Measurements from ENCODE around the gene CD5L.

The CD5L gene

GRCh38 chr1:157841708-157842107 is at the start of gene CD5L:
CD5L (minus strand) TSS chr1:157841808; CDS start chr1:157841701, 107 bp downstream.
- ATAC-seq (ENCODE audit: low read depth) (no peak), DNase-seq (ENCODE audit: low spot score in 2 of 2) (no peak)
- peak within 1 kb of the TSS; percentile 77 for H3K27ac Mint-ChIP-seq
- H3K36me3 Mint-ChIP-seq, result no peaks in the 10 kb centered on the region
- no peaks in the 10 kb centered on the region for H3K9me3 Mint-ChIP-seq
- no peak within 1 kb of the TSS for H3K4me3 Mint-ChIP-seq
- peaks cover 33% of the 10 kb centered on the region for H3K4me1 Mint-ChIP-seq
- H3K27me3 Mint-ChIP-seq, result no peaks in the 10 kb centered on the region

DNA sequence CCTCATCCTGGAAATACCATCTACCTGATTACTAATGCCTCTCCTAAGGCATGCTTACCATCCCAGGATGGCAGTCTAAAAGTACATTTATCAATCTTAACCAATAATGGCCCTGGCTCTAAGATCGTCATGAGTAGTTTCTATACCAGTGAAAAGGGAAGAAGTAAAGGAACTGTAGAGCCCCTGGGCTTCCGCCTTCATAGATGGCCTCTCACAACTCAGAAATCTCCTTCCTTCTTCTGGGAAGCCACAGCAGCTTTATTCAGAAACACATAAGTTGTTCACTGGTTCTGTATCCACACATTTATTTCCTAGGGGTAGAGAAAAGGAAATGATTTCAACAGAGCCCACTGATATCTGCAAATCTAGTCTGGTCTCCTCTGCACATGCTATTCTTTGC is 41.0 kb upstream of the CD5L start:
- no peak overlapping the region for H3K27ac Mint-ChIP-seq
- peak; percentile 88 for ATAC-seq (ENCODE audit: low read depth)
- H3K36me3 Mint-ChIP-seq, result no peaks in the 10 kb centered on the region
- DNase-seq (ENCODE audit: low spot score in 2 of 2), result no peak
- H3K4me3 Mint-ChIP-seq, result no peak overlapping the region
- peaks cover 1% of the 10 kb centered on the region for H3K27me3 Mint-ChIP-seq
- H3K9me3 Mint-ChIP-seq, result no peaks in the 10 kb centered on the region
- peaks cover 19% of the 10 kb centered on the region for H3K4me1 Mint-ChIP-seq

DNA sequence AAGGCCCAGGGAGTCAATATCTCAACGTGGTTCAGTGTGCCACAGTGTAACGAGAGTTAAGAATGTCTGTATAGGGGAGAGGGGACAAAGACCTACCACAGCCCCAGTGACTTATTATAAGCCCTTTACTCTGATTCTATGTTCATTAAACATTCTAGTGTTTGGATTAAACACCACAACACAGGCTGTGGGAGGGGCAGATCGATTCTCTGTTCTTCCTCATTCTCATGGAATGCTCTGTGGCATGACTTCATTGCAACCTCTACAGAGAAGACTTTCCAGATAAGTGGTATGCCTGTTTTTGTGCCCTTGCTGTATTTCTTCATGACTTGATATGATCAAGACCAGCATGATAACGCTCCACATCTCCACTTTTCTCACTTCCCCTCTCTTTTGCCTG is 39.0 kb upstream of the CD5L start:
- Mint-ChIP-seq H3K27me3 (peaks cover 1% of the 10 kb centered on the region), H3K4me3 (no peak overlapping the region), H3K9me3 (no peaks in the 10 kb centered on the region), H3K4me1 (peaks cover 19% of the 10 kb centered on the region), H3K36me3 (no peaks in the 10 kb centered on the region), H3K27ac (no peak overlapping the region)
- peak; percentile 12 for ATAC-seq (ENCODE audit: low read depth)
- no peak for DNase-seq (ENCODE audit: low spot score in 2 of 2)

- Mint-ChIP-seq H3K4me3 (no peak overlapping the region), H3K9me3 (no peaks in the 10 kb centered on the region), H3K27me3 (no peaks in the 10 kb centered on the region), H3K27ac (peak overlapping the region; percentile 11), H3K36me3 (no peaks in the 10 kb centered on the region), H3K4me1 (peaks cover 19% of the 10 kb centered on the region)
- DNase-seq (ENCODE audit: low spot score in 2 of 2), result no peak
- peak; percentile 49 for ATAC-seq (ENCODE audit: low read depth)
Measured at GRCh38 chr1:157878059-157878458, 36.5 kb upstream of the CD5L start.

DNA sequence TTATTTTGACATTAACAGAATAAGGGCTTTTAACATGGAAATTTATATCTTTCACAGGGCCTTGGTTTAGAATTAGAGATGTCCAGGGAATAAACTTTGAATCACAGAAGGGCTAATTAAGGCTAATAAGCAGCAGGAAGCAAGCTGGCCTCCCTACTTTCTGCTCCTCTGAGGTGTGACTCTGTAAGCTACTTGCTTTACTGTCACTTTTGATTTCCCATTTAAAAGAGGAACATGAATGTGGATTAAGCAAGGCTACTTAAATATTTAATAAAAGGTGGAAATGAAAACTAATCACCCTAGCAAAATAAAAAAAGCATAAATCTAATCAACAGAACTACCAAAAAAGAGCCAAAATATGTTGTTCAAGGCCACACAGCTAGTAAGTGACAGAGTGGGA is 28.9 kb upstream of the CD5L start:
- DNase-seq (ENCODE audit: low spot score in 2 of 2) (no peak), ATAC-seq (ENCODE audit: low read depth) (peak; percentile 43)
- Mint-ChIP-seq H3K9me3 (no peaks in the 10 kb centered on the region), H3K36me3 (no peaks in the 10 kb centered on the region), H3K27me3 (no peaks in the 10 kb centered on the region), H3K4me3 (no peak overlapping the region), H3K27ac (no peak overlapping the region), H3K4me1 (peaks cover 13% of the 10 kb centered on the region)

- no peak overlapping the region for H3K4me3 Mint-ChIP-seq
- no peak for ATAC-seq (ENCODE audit: low read depth)
- DNase-seq (ENCODE audit: low spot score in 2 of 2), result no peak
- H3K36me3 Mint-ChIP-seq, result no peaks in the 10 kb centered on the region
- H3K27ac Mint-ChIP-seq, result no peak overlapping the region
- H3K27me3 Mint-ChIP-seq, result no peaks in the 10 kb centered on the region
- H3K9me3 Mint-ChIP-seq, result no peaks in the 10 kb centered on the region
- peaks cover 15% of the 10 kb centered on the region for H3K4me1 Mint-ChIP-seq
Measured at GRCh38 chr1:157868654-157869053, 27.0 kb upstream of the CD5L start.

DNA sequence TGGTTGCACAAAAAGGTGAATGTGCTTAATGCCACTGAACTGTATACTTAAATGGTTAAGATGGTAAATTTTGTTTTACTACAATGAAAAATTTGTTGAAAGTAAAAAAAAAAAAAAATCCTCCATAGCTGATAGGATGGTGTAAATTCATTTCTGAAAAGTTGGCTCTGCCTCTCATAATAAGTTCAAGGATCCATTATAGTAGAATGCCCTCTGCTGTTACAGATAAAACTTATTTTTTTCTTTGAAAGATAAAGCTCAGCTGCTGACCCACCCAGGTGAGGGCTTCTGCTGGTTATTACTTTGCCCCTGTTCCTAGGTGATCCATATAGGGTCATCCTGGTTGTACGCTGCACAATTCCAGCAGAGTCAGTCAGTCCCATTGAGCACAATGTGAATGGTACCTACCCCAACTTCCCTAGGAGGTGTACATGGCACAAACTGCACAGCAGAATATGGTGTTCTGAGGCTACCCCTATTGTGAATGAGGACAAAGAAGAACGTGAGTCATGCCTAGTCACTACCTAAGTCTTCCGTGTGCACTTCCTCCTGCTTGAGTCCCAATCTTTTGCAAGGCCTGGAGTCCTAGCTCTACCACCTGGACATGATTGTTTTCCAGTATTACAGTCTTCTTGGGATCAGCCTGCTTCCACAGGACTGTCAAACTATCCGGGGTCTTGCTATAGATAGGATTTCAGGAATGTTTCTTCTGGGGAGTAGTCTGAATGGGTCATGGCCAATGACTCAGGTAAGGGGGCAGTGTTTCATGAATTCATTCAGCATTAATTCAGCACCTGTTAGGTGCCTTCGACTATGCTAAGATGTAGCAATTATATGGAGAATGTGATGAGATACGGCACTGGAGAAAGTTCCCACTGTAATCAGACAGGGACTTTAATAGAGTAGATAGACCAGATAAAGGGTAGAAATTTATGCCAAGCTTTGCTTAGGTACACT is 20.8 kb upstream of the CD5L start:
- DNase-seq (ENCODE audit: low spot score in 2 of 2) (no peak), ATAC-seq (ENCODE audit: low read depth) (no peak)
- no peaks in the 10 kb centered on the region for H3K36me3 Mint-ChIP-seq
- no peaks in the 10 kb centered on the region for H3K27me3 Mint-ChIP-seq
- H3K27ac Mint-ChIP-seq, result no peak overlapping the region
- peaks cover 11% of the 10 kb centered on the region for H3K4me1 Mint-ChIP-seq
- no peaks in the 10 kb centered on the region for H3K9me3 Mint-ChIP-seq
- H3K4me3 Mint-ChIP-seq, result no peak overlapping the region

DNA sequence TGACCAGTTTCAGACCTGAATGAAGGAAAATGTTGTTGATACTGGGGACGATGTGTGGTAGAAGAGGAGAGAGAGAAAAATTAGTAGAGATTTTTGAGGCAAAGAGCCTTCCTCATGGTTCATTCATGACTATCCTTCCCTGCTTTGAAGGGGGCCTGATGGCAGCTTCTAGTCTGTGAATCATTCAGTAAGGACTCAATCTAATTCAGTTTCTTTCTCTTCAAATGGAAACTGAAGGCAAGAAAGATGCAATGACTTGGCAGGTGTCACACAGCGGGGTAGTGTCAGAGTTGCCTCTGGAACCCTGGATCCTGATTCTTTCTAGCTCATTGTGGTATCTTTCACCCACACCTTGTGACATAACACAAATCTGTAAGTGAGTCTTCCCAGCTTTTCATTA is 14.9 kb upstream of the CD5L start:
- ATAC-seq (ENCODE audit: low read depth) (peak; percentile 41), DNase-seq (ENCODE audit: low spot score in 2 of 2) (no peak)
- Mint-ChIP-seq H3K4me1 (peaks cover 20% of the 10 kb centered on the region), H3K36me3 (peaks cover 9% of the 10 kb centered on the region), H3K4me3 (no peak overlapping the region), H3K9me3 (no peaks in the 10 kb centered on the region), H3K27me3 (no peaks in the 10 kb centered on the region), H3K27ac (peak overlapping the region; percentile 3)

- Mint-ChIP-seq H3K4me1 (peaks cover 39% of the 10 kb centered on the region), H3K27ac (no peak overlapping the region), H3K36me3 (peaks cover 9% of the 10 kb centered on the region), H3K27me3 (no peaks in the 10 kb centered on the region), H3K9me3 (no peaks in the 10 kb centered on the region), H3K4me3 (no peak overlapping the region)
- ATAC-seq (ENCODE audit: low read depth) (no peak), DNase-seq (ENCODE audit: low spot score in 2 of 2) (no peak)
Measured at GRCh38 chr1:157852476-157852875, 10.9 kb upstream of the CD5L start.

GRCh38 chr1:157849229-157849875 is 7.7 kb upstream of the CD5L start:
- ATAC-seq (ENCODE audit: low read depth), result peak; percentile 95
- no peaks in the 10 kb centered on the region for H3K9me3 Mint-ChIP-seq
- peak overlapping the region; percentile 92 for H3K27ac Mint-ChIP-seq

DNA sequence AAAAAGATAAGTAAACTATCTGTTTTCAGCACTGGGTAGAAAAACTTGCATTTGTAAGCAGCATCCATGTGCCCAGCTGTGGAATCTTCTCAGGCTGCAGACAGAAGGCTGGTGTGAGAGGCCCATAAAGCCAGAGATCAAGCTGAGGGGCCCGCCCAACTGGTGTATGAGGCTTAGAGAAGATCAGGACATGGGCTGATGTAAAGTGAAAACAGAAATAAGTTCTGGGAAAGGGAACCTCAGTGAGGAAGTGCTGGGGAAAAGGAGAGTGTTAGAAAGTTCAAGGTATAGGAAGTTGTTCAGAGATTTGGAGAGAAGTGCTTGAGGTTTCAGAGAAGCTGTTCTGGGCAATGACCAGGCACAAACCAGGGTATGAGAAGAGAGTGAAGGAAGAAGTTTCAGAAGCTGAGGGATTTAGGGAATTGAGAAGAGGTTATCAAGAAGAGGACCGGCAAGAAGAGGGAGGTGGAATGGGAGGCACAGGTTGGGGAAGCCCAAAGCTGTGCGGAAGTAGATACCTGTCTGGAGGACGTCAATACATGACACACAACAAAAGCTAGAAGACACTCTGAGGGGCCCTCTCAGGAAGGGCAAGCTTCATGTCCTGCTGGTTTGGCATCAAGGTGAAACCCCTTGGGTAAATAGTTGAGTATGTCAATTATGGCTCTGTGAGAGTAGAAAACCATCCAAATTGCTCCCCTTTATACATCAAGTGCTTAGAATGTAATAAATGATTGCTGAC is 2.7 kb upstream of the CD5L start:
- ATAC-seq (ENCODE audit: low read depth), result peak; percentile 72
- Mint-ChIP-seq H3K9me3 (no peaks in the 10 kb centered on the region), H3K4me3 (peak overlapping the region; percentile 37), H3K4me1 (peaks cover 33% of the 10 kb centered on the region), H3K27ac (peak overlapping the region; percentile 77), H3K36me3 (no peaks in the 10 kb centered on the region), H3K27me3 (no peaks in the 10 kb centered on the region)
- no peak for DNase-seq (ENCODE audit: low spot score in 2 of 2)

More at GRCh38 chr1:157849229-157849875, 7.7 kb upstream of the CD5L start:
- DNase-seq (ENCODE audit: low spot score in 2 of 2), result peak; percentile 22 to 41
- H3K27me3 Mint-ChIP-seq, result no peaks in the 10 kb centered on the region
- H3K36me3 Mint-ChIP-seq, result peaks cover 9% of the 10 kb centered on the region
- H3K4me1 Mint-ChIP-seq, result peaks cover 34% of the 10 kb centered on the region
- H3K4me3 Mint-ChIP-seq, result peak overlapping the region; percentile 87

DNA sequence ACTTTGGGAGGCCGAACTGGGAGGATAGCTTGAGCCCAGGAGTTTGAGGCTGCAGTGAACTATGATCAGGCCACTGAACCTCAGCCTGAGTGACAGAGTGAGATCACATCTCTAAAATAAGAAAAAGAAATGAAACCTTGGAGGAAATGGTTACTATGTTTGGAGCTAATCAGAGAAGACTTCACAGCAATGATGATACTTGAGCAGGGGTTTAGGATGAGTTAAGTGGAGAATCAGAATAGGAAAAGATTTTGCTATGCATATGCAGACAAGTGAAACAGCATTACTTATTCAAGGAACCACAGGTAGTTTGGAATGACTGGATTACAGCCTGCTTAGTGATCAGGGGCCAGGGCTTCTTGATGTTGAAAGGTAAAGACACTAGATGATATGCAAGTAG is 1.3 kb upstream of the CD5L start:
- H3K4me3 Mint-ChIP-seq, result peak overlapping the region; percentile 1
- ATAC-seq (ENCODE audit: low read depth), result peak; percentile 41

GRCh38 chr1:157838966-157839365 is 2.6 kb downstream of the CD5L start:
- Mint-ChIP-seq H3K9me3 (no peaks in the 10 kb centered on the region), H3K27me3 (no peaks in the 10 kb centered on the region), H3K4me1 (peaks cover 29% of the 10 kb centered on the region), H3K27ac (no peak overlapping the region), H3K36me3 (no peaks in the 10 kb centered on the region), H3K4me3 (no peak overlapping the region)
- DNase-seq (ENCODE audit: low spot score in 2 of 2), result no peak
- ATAC-seq (ENCODE audit: low read depth), result no peak

More for the DNA sequence above, 1.3 kb upstream of the CD5L start:
- H3K9me3 Mint-ChIP-seq, result no peaks in the 10 kb centered on the region
- no peaks in the 10 kb centered on the region for H3K27me3 Mint-ChIP-seq
- no peaks in the 10 kb centered on the region for H3K36me3 Mint-ChIP-seq
- H3K4me1 Mint-ChIP-seq, result peaks cover 35% of the 10 kb centered on the region
- peak overlapping the region; percentile 77 for H3K27ac Mint-ChIP-seq
- no peak for DNase-seq (ENCODE audit: low spot score in 2 of 2)

- H3K4me3 Mint-ChIP-seq, result no peak overlapping the region
- no peaks in the 10 kb centered on the region for H3K9me3 Mint-ChIP-seq
- no peak overlapping the region for H3K27ac Mint-ChIP-seq
- no peak for ATAC-seq (ENCODE audit: low read depth)
- peaks cover 31% of the 10 kb centered on the region for H3K4me1 Mint-ChIP-seq
- DNase-seq (ENCODE audit: low spot score in 2 of 2), result no peak
- H3K27me3 Mint-ChIP-seq, result no peaks in the 10 kb centered on the region
- no peaks in the 10 kb centered on the region for H3K36me3 Mint-ChIP-seq
Measured at GRCh38 chr1:157834430-157834829, 7.2 kb downstream of the CD5L start.

Data from memory B cell (primary cell).